Effector memory CD8-positive, alpha-beta T cell (primary cell): ENCODE measurements around the gene REX1BD.

Source experiments
- ATAC-seq: fragments of 150-1000 bp; cut with Tn5 transposase; replicated peaks from 2 replicates; pipeline ENCODE4 v1.10.0; 2021; ENCODE audit warnings: mild to moderate bottlenecking, moderate library complexity
- DNase-seq, 3 experiments: peaks; one replicate each; pipeline ENCODE4 v3.0.0; 2021
- H3K27ac Mint-ChIP-seq, 2 donors: one replicate each; pipeline ENCODE4 v1.8.0; 2022; ENCODE audit warnings: mild to moderate bottlenecking in 2 of 2, mixed read lengths in 2 of 2, moderate library complexity in 2 of 2
- H3K27me3 Mint-ChIP-seq, 2 donors: one replicate each; pipeline ENCODE4 v1.8.0; 2022; ENCODE audit warnings: mixed read lengths in 2 of 2
- H3K36me3 Mint-ChIP-seq: one replicate; pipeline ENCODE4 v1.8.0; 2022; ENCODE audit warnings: mild to moderate bottlenecking, moderate library complexity, mixed read lengths; ENCODE audit not compliant: insufficient read depth
- H3K4me1 Mint-ChIP-seq, 2 donors: one replicate each; pipeline ENCODE4 v1.8.0; 2022; ENCODE audit warnings: low read depth in 2 of 2, mixed read lengths in 2 of 2
- H3K4me3 Mint-ChIP-seq, 2 donors: one replicate each; pipeline ENCODE4 v1.8.0; 2022; ENCODE audit warnings: mild to moderate bottlenecking in 2 of 2, mixed read lengths in 2 of 2, moderate library complexity in 2 of 2
- H3K9me3 Mint-ChIP-seq, 2 donors: one replicate each; pipeline ENCODE4 v1.8.0; 2022; ENCODE audit warnings: mixed read lengths in 2 of 2

Gene REX1BD

DNA sequence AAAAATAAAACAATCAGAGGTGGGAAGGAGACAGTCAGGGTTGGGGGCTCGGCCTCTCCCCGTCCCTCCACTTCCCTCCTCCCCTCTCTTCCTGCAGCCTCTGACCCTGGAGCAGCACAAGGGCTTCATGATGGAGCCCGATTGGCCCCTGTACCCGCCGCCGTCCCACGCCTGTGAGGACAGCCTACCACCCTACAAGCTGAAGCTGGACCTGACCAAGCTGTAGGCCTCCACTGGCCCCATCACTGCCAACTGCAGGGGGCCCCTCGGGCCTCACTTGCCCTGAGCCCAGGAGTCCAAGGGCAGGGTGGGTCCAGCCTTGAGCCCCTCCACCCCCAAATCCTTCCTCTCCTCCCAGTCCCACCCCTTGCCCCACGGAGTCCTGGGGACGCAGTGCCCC, 31.7 kb downstream of the REX1BD start:
- no peak for ATAC-seq
- Mint-ChIP-seq H3K36me3 (no peaks in the 10 kb centered on the region), H3K9me3 (no peaks in the 10 kb centered on the region), H3K27me3 (peaks cover 16 to 50% of the 10 kb centered on the region in 2 donors), H3K27ac (no peak overlapping the region), H3K4me1 (peaks cover 0 to 3% of the 10 kb centered on the region in 2 donors), H3K4me3 (no peak overlapping the region)
- no peak for DNase-seq

GRCh38 chr19:18620902-18621301, 32.3 kb downstream of the REX1BD start:
- DNase-seq = no peak
- peaks cover 0 to 3% of the 10 kb centered on the region in 2 donors for H3K4me1 Mint-ChIP-seq
- peaks cover 14 to 44% of the 10 kb centered on the region in 2 donors for H3K27me3 Mint-ChIP-seq
- no peak overlapping the region for H3K27ac Mint-ChIP-seq
- H3K9me3 Mint-ChIP-seq = no peaks in the 10 kb centered on the region
- H3K4me3 Mint-ChIP-seq = no peak overlapping the region
- ATAC-seq = no peak
- H3K36me3 Mint-ChIP-seq = no peaks in the 10 kb centered on the region

- H3K9me3 Mint-ChIP-seq = no peaks in the 10 kb centered on the region
Measured at GRCh38 chr19:18626906-18627305, 38.3 kb downstream of the REX1BD start.

GRCh38 chr19:18629166-18630088, 40.8 kb downstream of the REX1BD start:
- Mint-ChIP-seq H3K36me3 (no peaks in the 10 kb centered on the region), H3K4me1 (no peaks in the 10 kb centered on the region), H3K4me3 (no peak overlapping the region), H3K27me3 (peaks cover 0 to 34% of the 10 kb centered on the region in 2 donors), H3K9me3 (no peaks in the 10 kb centered on the region), H3K27ac (no peak overlapping the region)
- ATAC-seq = no peak
- no peak for DNase-seq

More at GRCh38 chr19:18626906-18627305, 38.3 kb downstream of the REX1BD start:
- Mint-ChIP-seq H3K27me3 (peaks cover 0 to 18% of the 10 kb centered on the region in 2 donors), H3K27ac (no peak overlapping the region), H3K4me3 (no peak overlapping the region), H3K4me1 (peaks cover 0 to 3% of the 10 kb centered on the region in 2 donors), H3K36me3 (no peaks in the 10 kb centered on the region)
- DNase-seq (no peak), ATAC-seq (no peak)

GRCh38 chr19:18633321-18633720, 44.7 kb downstream of the REX1BD start:
- Mint-ChIP-seq H3K4me3 (no peak overlapping the region), H3K27me3 (peaks cover 0 to 39% of the 10 kb centered on the region in 2 donors), H3K9me3 (no peaks in the 10 kb centered on the region), H3K27ac (no peak overlapping the region), H3K4me1 (peaks cover 18 to 28% of the 10 kb centered on the region in 2 donors), H3K36me3 (peaks cover 16% of the 10 kb centered on the region)
- ATAC-seq = no peak
- DNase-seq = no peak

DNA sequence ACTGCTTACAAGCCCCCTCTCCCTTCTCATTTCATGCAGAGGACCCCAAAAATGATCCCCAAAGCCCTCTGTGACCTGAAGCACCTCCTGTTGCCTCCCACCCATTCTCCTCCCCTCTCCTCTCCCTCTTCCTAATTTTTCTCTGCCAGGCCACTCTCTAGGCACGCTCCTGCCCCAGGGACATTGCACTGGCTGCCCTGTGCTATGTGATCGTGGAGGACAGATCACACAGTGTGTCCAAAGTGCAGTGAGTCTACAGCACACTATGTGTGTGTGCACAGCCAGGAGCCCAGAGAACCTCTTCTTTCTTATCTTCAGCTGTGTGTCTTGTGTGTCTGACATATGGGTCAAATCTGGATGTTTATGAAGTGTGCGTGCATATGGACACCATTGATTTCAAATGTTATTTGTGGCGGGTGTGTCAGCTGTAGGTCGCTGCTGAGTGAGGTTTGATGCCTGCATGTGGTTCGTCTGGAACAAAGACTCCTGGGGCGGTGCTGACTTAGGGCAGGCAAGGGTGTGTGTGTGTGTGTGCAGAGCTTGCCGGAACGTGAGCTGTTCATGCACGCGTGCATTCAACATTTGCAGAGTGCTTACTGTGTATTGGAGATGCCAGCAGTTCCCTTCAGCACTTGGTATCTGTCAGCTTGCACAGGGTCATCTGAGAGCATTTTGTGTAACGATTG, 46.2 kb downstream of the REX1BD start:
- Mint-ChIP-seq H3K9me3 (no peaks in the 10 kb centered on the region), H3K4me3 (no peak overlapping the region), H3K36me3 (peaks cover 19% of the 10 kb centered on the region), H3K27ac (no peak overlapping the region), H3K4me1 (peaks cover 19 to 32% of the 10 kb centered on the region in 2 donors), H3K27me3 (peaks cover 0 to 28% of the 10 kb centered on the region in 2 donors)
- ATAC-seq (no peak), DNase-seq (no peak)

GRCh38 chr19:18635831-18636182, 47.2 kb downstream of the REX1BD start:
- Mint-ChIP-seq H3K4me3 (peak overlapping the region; percentile 85 to 90), H3K9me3 (no peaks in the 10 kb centered on the region), H3K36me3 (peaks cover 26% of the 10 kb centered on the region), H3K27me3 (peaks cover 0 to 21% of the 10 kb centered on the region in 2 donors), H3K4me1 (peaks cover 19 to 32% of the 10 kb centered on the region in 2 donors), H3K27ac (peak overlapping the region; percentile 87 to 91)
- ATAC-seq (no peak), DNase-seq (no peak)

GRCh38 chr19:18636183-18636968, 47.8 kb downstream of the REX1BD start:
- Mint-ChIP-seq H3K4me1 (peaks cover 19 to 32% of the 10 kb centered on the region in 2 donors), H3K27ac (peak overlapping the region; percentile 87 to 91), H3K27me3 (peaks cover 0 to 21% of the 10 kb centered on the region in 2 donors), H3K9me3 (no peaks in the 10 kb centered on the region), H3K36me3 (peaks cover 29% of the 10 kb centered on the region), H3K4me3 (peak overlapping the region; percentile 85 to 90)
- ATAC-seq = peak; percentile 85
- DNase-seq = peak; percentile 99

DNA sequence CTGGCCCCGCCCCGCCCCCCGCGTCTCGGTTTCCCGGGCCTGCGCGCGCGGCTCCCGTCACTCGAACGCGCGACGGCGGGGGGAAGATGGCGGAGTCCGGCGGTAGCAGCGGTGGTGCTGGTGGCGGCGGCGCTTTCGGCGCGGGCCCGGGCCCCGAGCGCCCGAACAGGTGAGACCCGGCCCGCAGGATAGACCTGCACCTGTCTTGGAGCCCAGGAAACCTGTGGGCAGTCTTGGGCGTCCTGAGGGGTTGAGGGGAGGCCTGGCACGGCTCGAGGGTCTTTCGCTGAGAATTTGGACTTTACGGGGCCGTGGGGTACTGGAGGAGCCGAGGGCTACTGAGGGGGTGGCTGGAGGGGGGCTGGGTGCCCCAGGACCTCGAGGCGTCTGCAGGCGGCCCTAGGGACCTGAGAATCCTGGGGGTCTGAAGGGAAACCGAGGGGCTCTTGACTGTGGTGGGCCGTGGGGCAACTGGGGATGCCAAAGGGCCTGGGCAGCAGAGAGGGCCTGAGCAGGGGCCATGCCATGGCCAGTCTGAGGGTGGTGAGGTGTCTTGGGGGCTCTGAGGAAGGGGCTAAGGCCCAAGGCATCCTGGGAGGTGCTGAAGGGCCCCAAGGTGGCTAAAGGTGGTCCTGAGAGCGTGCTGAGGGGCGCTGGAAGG, 48.5 kb downstream of the REX1BD start, which contains the start of gene KLHL26:
KLHL26 (plus strand) TSS at position 60 of the 661 bp plus-strand sequence; CDS start at position 87, 27 bp downstream.
- Mint-ChIP-seq H3K9me3 (no peaks in the 10 kb centered on the region), H3K27ac (peak within 1 kb of the TSS; percentile 87 to 91), H3K36me3 (peaks cover 29% of the 10 kb centered on the region), H3K27me3 (peaks cover 0 to 21% of the 10 kb centered on the region in 2 donors), H3K4me3 (peak within 1 kb of the TSS; percentile 85 to 90), H3K4me1 (peaks cover 19 to 32% of the 10 kb centered on the region in 2 donors)
- ATAC-seq (no peak), DNase-seq (no peak)

GRCh38 chr19:18637673-18638630, 49.4 kb downstream of the REX1BD start:
- H3K36me3 Mint-ChIP-seq = peaks cover 29% of the 10 kb centered on the region
- no peaks in the 10 kb centered on the region for H3K9me3 Mint-ChIP-seq
- peak overlapping the region; percentile 87 to 91 for H3K27ac Mint-ChIP-seq
- DNase-seq = no peak
- peak overlapping the region; percentile 85 to 90 for H3K4me3 Mint-ChIP-seq
- peaks cover 0 to 20% of the 10 kb centered on the region in 2 donors for H3K27me3 Mint-ChIP-seq
- H3K4me1 Mint-ChIP-seq = peaks cover 19 to 32% of the 10 kb centered on the region in 2 donors
- no peak for ATAC-seq

GRCh38 chr19:18639706-18640243, 51.2 kb downstream of the REX1BD start:
- peaks cover 17 to 32% of the 10 kb centered on the region in 2 donors for H3K4me1 Mint-ChIP-seq
- peaks cover 0 to 2% of the 10 kb centered on the region in 2 donors for H3K27me3 Mint-ChIP-seq
- H3K4me3 Mint-ChIP-seq = no peak overlapping the region

More at GRCh38 chr19:18639706-18640243, 51.2 kb downstream of the REX1BD start:
- Mint-ChIP-seq H3K9me3 (no peaks in the 10 kb centered on the region), H3K27ac (no peak overlapping the region), H3K36me3 (peaks cover 29% of the 10 kb centered on the region)
- DNase-seq = no peak
- no peak for ATAC-seq
